Neuronal stem cell (in vitro differentiated cells): ENCODE measurements around the gene GIPR.
A peak's percentile ranks its signal among the peaks of the same experiment; 100 is the strongest.

ENCODE experiments used
- DNase-seq: peaks from one replicate; pipeline ENCODE4 v3.0.0-alpha.2; 2013; ENCODE audit warnings: low spot score
- H2AFZ ChIP-seq: one replicate; pipeline ENCODE4 v1.6.1; 2013; ENCODE audit warnings: mild to moderate bottlenecking, low read length, inconsistent platforms
- H2AK5ac ChIP-seq: 2 replicates; pipeline ENCODE4 v1.6.1; 2013; ENCODE audit warnings: low read depth, mild to moderate bottlenecking, inconsistent platforms, low read length, moderate library complexity, mixed read lengths
- H2BK120ac ChIP-seq: 2 replicates; pipeline ENCODE4 v1.6.1; 2013; ENCODE audit warnings: low read depth, mild to moderate bottlenecking, inconsistent platforms, low read length, moderate library complexity, mixed read lengths
- H2BK12ac ChIP-seq: one replicate; pipeline ENCODE4 v1.6.1; 2013; ENCODE audit warnings: low read length, inconsistent platforms
- H2BK15ac ChIP-seq: 2 replicates; pipeline ENCODE4 v1.6.1; 2013; ENCODE audit warnings: mild to moderate bottlenecking, low read length, inconsistent platforms, mixed read lengths
- H2BK5ac ChIP-seq: one replicate; pipeline ENCODE4 v1.6.1; 2013; ENCODE audit warnings: inconsistent platforms, mild to moderate bottlenecking, low read length, moderate library complexity
- H3K14ac ChIP-seq: one replicate; pipeline ENCODE4 v1.6.1; 2013; ENCODE audit warnings: low read length, inconsistent platforms
- H3K18ac ChIP-seq: 2 replicates; pipeline ENCODE4 v1.6.1; 2013; ENCODE audit warnings: low read length, inconsistent platforms
- H3K23ac ChIP-seq: 2 replicates; pipeline ENCODE4 v1.6.1; 2013; ENCODE audit warnings: low read depth, mild to moderate bottlenecking, mixed read lengths, low read length, inconsistent platforms; ENCODE audit not compliant: poor library complexity
- H3K27ac ChIP-seq: replicated peaks from 3 replicates; pipeline ENCODE4 v1.5.1; 2013; ENCODE audit warnings: low read length, inconsistent platforms
- H3K27me3 ChIP-seq, 3 experiments: 2 replicates each; pipeline ENCODE4 v1.6.1; 2013; ENCODE audit warnings: low read length in 3 of 3, mild to moderate bottlenecking in 2 of 3, inconsistent platforms in 1 of 3, low read depth in 1 of 3, mixed read lengths in 1 of 3, moderate library complexity in 1 of 3; ENCODE audit not compliant: control insufficient read depth in 3 of 3, insufficient read depth in 3 of 3
- H3K36me3 ChIP-seq, 2 donors: replicated peaks in 1 of 2; 2 replicates each; pipeline ENCODE4 v1.6.1; 2013; ENCODE audit warnings: low read length in 2 of 2; ENCODE audit not compliant: control insufficient read depth in 2 of 2, insufficient read depth in 2 of 2
- H3K4ac ChIP-seq: 2 replicates; pipeline ENCODE4 v1.6.1; 2013; ENCODE audit warnings: inconsistent platforms, mild to moderate bottlenecking, low read length, moderate library complexity
- H3K4me1 ChIP-seq, 2 donors: 1 replicate in 1 of 2; 2 replicates in 1 of 2; pipeline ENCODE4 v1.6.1; 2013; ENCODE audit warnings: low read length in 2 of 2, low read depth in 1 of 2; ENCODE audit not compliant: control insufficient read depth in 2 of 2, insufficient read depth in 1 of 2
- H3K4me2 ChIP-seq: one replicate; pipeline ENCODE4 v1.6.1; 2013; ENCODE audit warnings: mild to moderate bottlenecking, low read length, inconsistent platforms; ENCODE audit not compliant: insufficient read depth, poor library complexity, severe bottlenecking
- H3K4me3 ChIP-seq, 2 donors: 2 replicates each; pipeline ENCODE4 v1.5.1; 2013; ENCODE audit warnings: low read length in 2 of 2, mild to moderate bottlenecking in 2 of 2, inconsistent platforms in 1 of 2, moderate library complexity in 1 of 2
- H3K79me1 ChIP-seq: one replicate; pipeline ENCODE4 v1.6.1; 2013; ENCODE audit warnings: low read depth, mild to moderate bottlenecking, inconsistent platforms, low read length, moderate library complexity
- H3K9ac ChIP-seq: one replicate; pipeline ENCODE4 v1.6.1; 2013; ENCODE audit warnings: mild to moderate bottlenecking, low read depth, low read length, inconsistent platforms; ENCODE audit not compliant: poor library complexity
- H3K9me3 ChIP-seq, 2 donors: replicated peaks in 1 of 2; 2 replicates each; pipeline versions ENCODE3 to v1.6.1; 2013; ENCODE audit warnings: low read length in 2 of 2, mild to moderate bottlenecking in 2 of 2, inconsistent platforms in 1 of 2, low read depth in 1 of 2, mixed read lengths in 1 of 2, moderate library complexity in 1 of 2; ENCODE audit not compliant: control insufficient read depth in 2 of 2, insufficient read depth in 1 of 2
- H4K8ac ChIP-seq: one replicate; pipeline ENCODE4 v1.6.1; 2013; ENCODE audit warnings: low read depth, mild to moderate bottlenecking, inconsistent platforms, low read length, moderate library complexity
- H4K91ac ChIP-seq: one replicate; pipeline ENCODE4 v1.6.1; 2013; ENCODE audit warnings: low read length, low read depth, mild to moderate bottlenecking, inconsistent platforms; ENCODE audit not compliant: poor library complexity
- WGBS, 2 donors: extraction: QIAGEN DNeasy Blood & Tissue Kit; methylation state at CpG; one replicate each; pipeline ENCODE4 v1.1.7; 2013; ENCODE audit warnings: missing lambda C conversion rate in 2 of 2, mixed read lengths in 1 of 2; ENCODE audit not compliant: insufficient read length in 2 of 2, insufficient replicate concordance in 1 of 2; ENCODE audit errors: extremely low coverage in 2 of 2; 5-methylcytosine and 5-hydroxymethylcytosine counted together

GIPR gene

GRCh38 chr19:45640849-45641273 lies 27.2 kb upstream of the GIPR start:
- no peak overlapping the region for H3K18ac ChIP-seq
- no peak overlapping the region for H4K8ac ChIP-seq
- H3K4me3 ChIP-seq = peak overlapping the region in 1 of 2 donors; percentile 45
- H2BK15ac ChIP-seq = no peak overlapping the region
- H3K9me3 ChIP-seq = no peaks in the 10 kb centered on the region
- H2BK120ac ChIP-seq = no peak overlapping the region
- H3K27me3 ChIP-seq = peaks cover 0 to 19% (median 10%) of the 10 kb centered on the region in 3 experiments
- peak overlapping the region; percentile 95 for H3K4me2 ChIP-seq
- no peak overlapping the region for H3K4ac ChIP-seq
- no peak overlapping the region for H3K9ac ChIP-seq
- no peak overlapping the region for H4K91ac ChIP-seq
- peak overlapping the region; percentile 85 for H2AFZ ChIP-seq
- H3K4me1 ChIP-seq = peaks cover 10 to 24% of the 10 kb centered on the region in 2 donors
- H3K23ac ChIP-seq = no peak overlapping the region
- DNase-seq = no peak
- no peak overlapping the region for H2BK12ac ChIP-seq
- H3K14ac ChIP-seq = no peak overlapping the region
- no CpG with 5 or more reads among the region's 17 CpGs for WGBS, 2 donors
- no peaks in the 10 kb centered on the region for H3K36me3 ChIP-seq
- H2BK5ac ChIP-seq = no peak overlapping the region
- H3K27ac ChIP-seq = no peak overlapping the region
- H3K79me1 ChIP-seq = no peaks in the 10 kb centered on the region
- H2AK5ac ChIP-seq = no peak overlapping the region

- H2BK120ac ChIP-seq = peak overlapping the region; percentile 74
- H3K4ac ChIP-seq = no peak overlapping the region
- no peaks in the 10 kb centered on the region for H3K79me1 ChIP-seq
- peak overlapping the region; percentile 40 for H2AK5ac ChIP-seq
- H3K27ac ChIP-seq = peak overlapping the region; percentile 33
- H2BK12ac ChIP-seq = no peak overlapping the region
- peak overlapping the region; percentile 68 for H2BK15ac ChIP-seq
- no peak overlapping the region for H3K14ac ChIP-seq
- H3K9me3 ChIP-seq = no peaks in the 10 kb centered on the region
- H3K4me2 ChIP-seq = peak overlapping the region; percentile 95
- peak; percentile 82 for DNase-seq
- H2BK5ac ChIP-seq = no peak overlapping the region
- H3K23ac ChIP-seq = peak overlapping the region; percentile 75
- H4K8ac ChIP-seq = no peak overlapping the region
- no peaks in the 10 kb centered on the region for H3K36me3 ChIP-seq
- peak overlapping the region; percentile 88 for H3K18ac ChIP-seq
- WGBS, 2 donors = no CpG with 5 or more reads among the region's 40 CpGs
- peak overlapping the region; percentile 45 to 51 for H3K4me3 ChIP-seq
- peak overlapping the region; percentile 85 for H2AFZ ChIP-seq
- H3K27me3 ChIP-seq = peaks cover 0 to 19% (median 10%) of the 10 kb centered on the region in 3 experiments
- no peak overlapping the region for H4K91ac ChIP-seq
- H3K4me1 ChIP-seq = peaks cover 10 to 26% of the 10 kb centered on the region in 2 donors
- H3K9ac ChIP-seq = peak overlapping the region; percentile 50
Measured at GRCh38 chr19:45641274-45642105, 26.5 kb upstream of the GIPR start.

GRCh38 chr19:45643024-45643926 lies 24.7 kb upstream of the GIPR start:
- Histone ChIP-seq H3K4me3 (peak overlapping the region; percentile 46 to 80), H3K9ac (peak overlapping the region; percentile 22), H3K14ac (no peak overlapping the region), H3K4me1 (peaks cover 10 to 21% of the 10 kb centered on the region in 2 donors), H2AK5ac (no peak overlapping the region), H3K4me2 (peak overlapping the region; percentile 89), H3K9me3 (no peaks in the 10 kb centered on the region), H2BK120ac (no peak overlapping the region), H4K8ac (no peak overlapping the region), H2BK15ac (peak overlapping the region; percentile 12), H3K36me3 (no peaks in the 10 kb centered on the region), H3K23ac (peak overlapping the region; percentile 30), H3K27me3 (peaks cover 0 to 19% (median 10%) of the 10 kb centered on the region in 3 experiments), H3K79me1 (no peaks in the 10 kb centered on the region), H3K4ac (no peak overlapping the region), H2BK5ac (no peak overlapping the region), H3K18ac (peak overlapping the region; percentile 20), H3K27ac (no peak overlapping the region), H4K91ac (no peak overlapping the region), H2BK12ac (no peak overlapping the region), H2AFZ (peak overlapping the region; percentile 92)
- peak; percentile 82 for DNase-seq
- WGBS, 2 donors = no CpG with 5 or more reads among the region's 39 CpGs
